Measurements from ENCODE around the gene NAT16.
A peak's percentile ranks its signal among the peaks of the same experiment; 100 is the strongest.

The NAT16 gene

DNA sequence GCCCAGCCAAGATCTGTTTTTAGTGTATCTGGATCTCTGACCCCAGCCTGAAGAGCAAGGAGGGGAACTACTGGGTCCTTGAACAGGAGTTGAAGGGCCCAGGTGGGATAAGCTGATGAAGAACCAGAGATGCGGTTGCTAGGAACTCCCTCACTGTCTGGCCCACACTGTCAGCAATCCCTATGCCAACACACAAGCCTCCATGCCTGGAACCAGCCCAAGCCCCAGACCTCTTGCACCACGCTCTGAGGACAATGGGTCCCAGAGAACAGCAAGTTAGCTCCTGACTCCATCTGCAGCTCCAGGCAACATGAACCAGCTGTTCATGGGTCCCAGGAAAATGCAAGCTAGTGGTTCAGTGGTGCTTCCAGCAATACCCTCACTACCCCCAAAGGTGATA lies 2.4 kb downstream of the NAT16 start:
- no peak for DNase-seq (ENCODE audit: extremely low read depth, low read depth)
- TF ChIP-seq CTCF (IDR thresholded peaks at IDR 0.05; ENCODE audit: low read depth, low read length, missing control alignments), result no peak
- H3K4me3 ChIP-seq (replicated peaks; ENCODE audit: low read depth, low read length), result no peak overlapping the region

DNA sequence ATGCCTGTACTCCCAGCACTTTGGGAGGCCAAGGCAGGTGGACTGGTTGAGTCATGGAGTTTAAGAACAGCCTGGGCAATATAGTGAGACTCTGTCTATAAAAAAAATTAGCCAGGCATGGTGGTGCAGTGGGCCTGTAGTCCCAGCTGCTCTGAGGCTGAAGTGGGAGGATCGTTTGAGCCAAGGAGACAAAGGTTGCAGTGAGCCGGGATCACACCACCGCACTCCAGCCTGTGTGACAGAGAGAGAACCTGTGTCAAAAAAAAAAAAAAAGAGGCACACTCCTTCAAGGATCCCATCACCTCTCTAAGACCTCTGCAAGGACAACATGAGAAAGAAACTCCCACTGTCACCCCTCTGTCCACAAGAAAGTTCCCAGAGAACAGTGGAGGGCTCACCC lies 4.4 kb downstream of the NAT16 start:
- no peak overlapping the region for H3K4me3 ChIP-seq (replicated peaks; ENCODE audit: low read depth, low read length)
- no peak for TF ChIP-seq CTCF (IDR thresholded peaks at IDR 0.05; ENCODE audit: low read depth, low read length, missing control alignments)
- no peak for DNase-seq (ENCODE audit: extremely low read depth, low read depth)

DNA sequence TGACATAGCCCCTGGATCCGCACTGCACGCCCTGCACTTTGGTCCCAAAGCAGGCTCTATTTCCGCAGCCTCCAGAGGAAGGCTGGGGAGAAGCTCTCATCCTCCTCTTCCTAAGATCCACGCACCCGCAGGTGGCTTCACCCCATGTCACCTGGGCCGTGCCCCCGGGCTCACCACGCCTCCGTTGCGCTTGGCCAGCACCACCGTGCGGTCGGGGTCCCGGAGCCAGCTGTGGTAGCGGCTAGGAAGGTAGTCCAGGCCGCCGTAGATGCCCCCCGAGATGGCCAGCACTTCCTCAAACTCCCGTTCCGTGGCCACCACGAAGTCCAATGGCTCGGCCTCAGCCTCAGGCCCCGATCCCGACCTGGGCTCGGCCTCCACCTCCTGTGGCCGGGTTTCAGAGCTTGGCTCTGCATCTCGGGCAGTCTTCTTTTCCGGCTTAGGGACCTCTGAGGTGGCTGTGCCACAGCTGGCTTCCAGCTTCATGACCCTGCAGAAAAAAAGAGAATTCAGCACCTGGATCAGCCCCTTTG lies 5.7 kb downstream of the NAT16 start:
- no peak for DNase-seq (ENCODE audit: extremely low read depth, low read depth)
- no peak for TF ChIP-seq CTCF (IDR thresholded peaks at IDR 0.05; ENCODE audit: low read depth, low read length, missing control alignments)
- no peak overlapping the region for H3K4me3 ChIP-seq (replicated peaks; ENCODE audit: low read depth, low read length)

GRCh38 chr7:101173752-101174244 lies 6.3 kb downstream of the NAT16 start:
- H3K4me3 ChIP-seq (replicated peaks; ENCODE audit: low read depth, low read length), result peak overlapping the region; percentile 23; the same call in 1 of the 2 replicates
- DNase-seq (ENCODE audit: extremely low read depth, low read depth), result peak; percentile 32
- TF ChIP-seq CTCF (IDR thresholded peaks at IDR 0.05; ENCODE audit: low read depth, low read length, missing control alignments), result no peak

GRCh38 chr7:101172854-101173751 lies 7.0 kb downstream of the NAT16 start:
- no peak for TF ChIP-seq CTCF (IDR thresholded peaks at IDR 0.05; ENCODE audit: low read depth, low read length, missing control alignments)
- DNase-seq (ENCODE audit: extremely low read depth, low read depth), result peak; percentile 35
- peak overlapping the region; percentile 23; the same call in 1 of the 2 replicates for H3K4me3 ChIP-seq (replicated peaks; ENCODE audit: low read depth, low read length)

GRCh38 chr7:101172005-101172853 lies 7.9 kb downstream of the NAT16 start:
- DNase-seq (ENCODE audit: extremely low read depth, low read depth), result no peak
- no peak for TF ChIP-seq CTCF (IDR thresholded peaks at IDR 0.05; ENCODE audit: low read depth, low read length, missing control alignments)
- H3K4me3 ChIP-seq (replicated peaks; ENCODE audit: low read depth, low read length), result no peak overlapping the region

Measured in HFF-Myc (cell line).